Measurements from ENCODE around the gene GSTM5. TPM values are rescaled to one million over a fixed set of nuclear protein-coding genes. Genes with fewer than 3 reads are reported as not detected.

The GSTM5 gene
- total and polyA plus RNA-seq, 12 donors, result 0.48 to 10.5 (median 3.3) TPM

DNA sequence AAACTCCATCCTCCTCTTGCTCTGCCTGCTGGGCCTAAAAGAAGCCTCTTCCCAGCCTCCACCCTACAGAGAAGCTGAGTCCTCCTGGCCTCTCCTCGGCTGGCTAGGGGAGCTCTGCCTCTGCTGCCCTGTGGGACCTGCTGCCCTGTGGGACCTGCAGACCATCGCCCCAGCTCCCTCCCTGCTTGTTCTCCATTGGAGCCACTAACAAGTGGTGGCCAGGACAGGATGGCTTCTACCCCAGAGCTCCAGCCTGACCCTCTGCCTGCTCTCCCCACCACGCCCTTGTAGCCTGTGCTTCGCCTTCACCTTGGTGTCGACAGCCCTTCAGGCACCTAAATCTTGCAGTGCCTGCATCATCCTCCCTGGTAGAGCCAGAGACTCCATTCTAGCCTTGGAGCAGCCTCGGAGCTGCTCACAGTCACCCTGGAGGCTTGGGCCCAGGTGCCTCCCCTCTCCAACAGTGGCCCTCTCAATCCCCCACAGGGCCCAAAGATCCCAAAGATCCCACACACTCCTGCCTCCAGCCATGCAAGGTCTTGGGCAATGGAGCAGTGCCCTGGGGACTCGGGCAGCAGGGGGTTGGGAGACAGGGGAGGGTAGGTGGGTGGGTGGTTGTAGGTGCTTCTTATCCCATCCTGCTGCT lies 48.7 kb downstream of the GSTM5 start:
- DNase-seq, result peak in 5 of 7 donors; percentile 5 to 47 (median 10)
- 82 to 96% (median 94%) methylated on average over 4 to 7 of the region's 7 CpGs for WGBS, 4 donors

DNA sequence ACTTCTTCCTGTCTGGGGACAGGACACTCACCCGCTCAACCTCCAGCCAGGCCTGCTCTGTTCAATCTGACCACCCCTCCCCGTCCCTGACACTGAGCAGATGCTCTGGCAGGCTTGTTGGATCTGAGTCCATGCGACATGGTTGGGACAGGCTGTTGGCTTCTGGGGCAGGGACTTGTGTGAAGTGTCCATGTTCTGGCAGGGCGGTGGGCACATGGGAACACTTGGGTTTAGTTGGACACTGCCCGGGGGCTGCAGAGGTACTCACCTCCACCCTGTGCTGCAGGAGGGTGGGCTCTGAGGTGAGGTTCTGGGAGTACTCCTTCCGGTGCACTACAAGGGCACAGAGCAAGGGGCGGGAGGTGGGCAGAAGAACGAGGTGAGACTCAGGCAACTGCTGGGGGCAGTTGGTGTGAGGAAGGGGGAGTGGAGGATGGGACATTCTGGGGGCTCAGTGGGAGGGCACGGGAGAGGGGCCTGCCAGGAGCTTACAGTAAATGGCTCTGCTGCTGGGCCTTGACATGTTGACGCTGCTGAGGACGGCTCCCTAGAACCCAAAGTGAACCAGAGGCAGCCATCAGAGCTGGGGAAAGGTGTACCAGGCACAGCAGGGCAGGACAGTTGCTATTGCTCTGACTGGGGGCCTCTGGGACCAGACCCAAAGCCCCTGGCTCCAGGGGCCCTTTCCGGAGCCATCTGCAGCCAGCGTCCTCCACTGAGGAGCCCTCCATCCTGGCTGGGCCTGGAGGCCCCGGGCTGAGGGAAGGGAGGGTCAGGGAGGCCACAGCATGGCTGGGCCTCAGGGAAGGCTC lies 49.4 kb downstream of the GSTM5 start:
- TF ChIP-seq POLR2A (IDR thresholded peaks at IDR 0.05), result no peak
- TF ChIP-seq, protein P1, sequence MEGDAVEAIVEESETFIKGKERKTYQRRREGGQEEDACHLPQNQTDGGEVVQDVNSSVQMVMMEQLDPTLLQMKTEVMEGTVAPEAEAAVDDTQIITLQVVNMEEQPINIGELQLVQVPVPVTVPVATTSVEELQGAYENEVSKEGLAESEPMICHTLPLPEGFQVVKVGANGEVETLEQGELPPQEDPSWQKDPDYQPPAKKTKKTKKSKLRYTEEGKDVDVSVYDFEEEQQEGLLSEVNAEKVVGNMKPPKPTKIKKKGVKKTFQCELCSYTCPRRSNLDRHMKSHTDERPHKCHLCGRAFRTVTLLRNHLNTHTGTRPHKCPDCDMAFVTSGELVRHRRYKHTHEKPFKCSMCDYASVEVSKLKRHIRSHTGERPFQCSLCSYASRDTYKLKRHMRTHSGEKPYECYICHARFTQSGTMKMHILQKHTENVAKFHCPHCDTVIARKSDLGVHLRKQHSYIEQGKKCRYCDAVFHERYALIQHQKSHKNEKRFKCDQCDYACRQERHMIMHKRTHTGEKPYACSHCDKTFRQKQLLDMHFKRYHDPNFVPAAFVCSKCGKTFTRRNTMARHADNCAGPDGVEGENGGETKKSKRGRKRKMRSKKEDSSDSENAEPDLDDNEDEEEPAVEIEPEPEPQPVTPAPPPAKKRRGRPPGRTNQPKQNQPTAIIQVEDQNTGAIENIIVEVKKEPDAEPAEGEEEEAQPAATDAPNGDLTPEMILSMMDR (IDR thresholded peaks at IDR 0.05), result no peak
- 84 to 95% (median 87%) methylated on average over 8 to 14 of the region's 14 CpGs for WGBS, 4 donors
- Histone ChIP-seq H3K27me3 (no peaks in the 10 kb centered on the region), H3K36me3 (replicated peaks in 1 of 2) (no peaks in the 10 kb centered on the region), H3K4me1 (replicated peaks in 1 of 2) (peaks cover 0 to 8% of the 10 kb centered on the region in 2 donors), H3K27ac (no peak overlapping the region), H3K9me3 (replicated peaks in 1 of 3) (no peaks in the 10 kb centered on the region), H3K4me3 (no peak overlapping the region)
- peak in 5 of 7 donors; percentile 7 to 89 (median 16) for DNase-seq
- intact Hi-C loops (cut with DNase I), result no loop called here

More for the DNA sequence above, 48.7 kb downstream of the GSTM5 start:
- Histone ChIP-seq H3K27ac (no peak overlapping the region), H3K36me3 (replicated peaks in 1 of 2) (no peaks in the 10 kb centered on the region), H3K27me3 (no peaks in the 10 kb centered on the region), H3K9me3 (replicated peaks in 1 of 3) (no peaks in the 10 kb centered on the region), H3K4me3 (no peak overlapping the region), H3K4me1 (replicated peaks in 1 of 2) (peaks cover 0 to 8% of the 10 kb centered on the region in 2 donors)
- TF ChIP-seq, protein P1 (IDR thresholded peaks at IDR 0.05), result no peak
- no peak for TF ChIP-seq POLR2A (IDR thresholded peaks at IDR 0.05)
- intact Hi-C loops (cut with DNase I), result no loop called here

- DNase-seq, result peak in 4 of 7 donors; percentile 4 to 39 (median 12)
- 86 to 97% (median 89%) methylated on average over 6 to 7 of the region's 7 CpGs for WGBS, 4 donors
- no peak overlapping the region for H3K4me3 ChIP-seq
- intact Hi-C loops (cut with DNase I), result no loop called here
- H3K9me3 ChIP-seq (replicated peaks in 1 of 3), result no peaks in the 10 kb centered on the region
- H3K4me1 ChIP-seq (replicated peaks in 1 of 2), result peaks cover 0 to 8% of the 10 kb centered on the region in 2 donors
- H3K36me3 ChIP-seq (replicated peaks in 1 of 2), result no peaks in the 10 kb centered on the region
- H3K27me3 ChIP-seq, result no peaks in the 10 kb centered on the region
- TF ChIP-seq, protein P1 (IDR thresholded peaks at IDR 0.05), result no peak
- H3K27ac ChIP-seq, result no peak overlapping the region
Observed at GRCh38 chr1:109762039-109762585, 50.1 kb downstream of the GSTM5 start.

All from adrenal gland (tissue), 12 donors.